H1 (cell line): ENCODE results near the gene MAGI2. TPM values are rescaled to one million over a fixed set of nuclear protein-coding genes. Genes with fewer than 3 reads are reported as not detected.

Experiments
- FOSL1 ChIP-seq: IDR thresholded peaks from 2 replicates; pipeline ENCODE4 v1.6.1; 2011; ENCODE audit warnings: mild to moderate bottlenecking, low read depth, low read length, moderate library complexity; ENCODE audit not compliant: insufficient read depth
- KDM5A ChIP-seq: fragments of 200-600 bp; IDR thresholded peaks from 2 replicates; pipeline ENCODE4 v1.7.1; 2012; ENCODE audit warnings: mild to moderate bottlenecking, low read length, inconsistent platforms, mixed read lengths
- SIN3A ChIP-seq, 2 experiments: IDR thresholded peaks in 1 of 2; conservative IDR thresholded peaks in 1 of 2; 2 replicates each; pipeline ENCODE4 v1.6.1; 2011 to 2012; ENCODE audit warnings: low read length in 2 of 2, improper control_type of control experiment in 1 of 2, low read depth in 1 of 2, mild to moderate bottlenecking in 1 of 2
- SRF ChIP-seq: IDR thresholded peaks from 2 replicates; pipeline ENCODE4 v1.6.1; 2011; ENCODE audit warnings: mild to moderate bottlenecking, low read depth, low read length, moderate library complexity
- polyA plus RNA-seq, 7 experiments: library from polyadenylated mRNA; depleted of rRNA in 3 of 7; stranded (reverse) in 5 of 7; unstranded in 2 of 7; fragments of >200 nt in 5 of 7; fragments of 200-250 nt in 2 of 7; gene quantifications; 1 replicate in 5 of 7; 2 replicates in 1 of 7; 4 replicates in 1 of 7; pipeline versions ENCODE4 v1.2.1 to v1.2.3, GENCODE V29; 2011 to 2013; ENCODE audit warnings: missing spikeins in 2 of 7, mixed read lengths in 2 of 7
- total RNA-seq: library from RNA; stranded (reverse); fragmentation: NEBNext Ultra II Directional; extraction: Animal tissue kit (Norgen Biotek cat#: 25700); gene quantifications from 2 replicates; pipeline ENCODE4 v1.2.1, GENCODE V29; 2021
- TF ChIP-seq, protein P1 (sequence below): IDR thresholded peaks from 2 replicates; pipeline ENCODE4 v1.6.1; 2012; ENCODE audit warnings: inconsistent platforms
- TF ChIP-seq, protein P2 (sequence below): IDR thresholded peaks from 2 replicates; pipeline ENCODE4 v1.6.1; 2012; ENCODE audit warnings: low read length, inconsistent platforms

MAGI2 gene
- total and polyA plus RNA-seq, 2 of the 8 experiments (the other 6 are each of a cell fraction or from before 2014, with no cell fraction given) = 6.0 to 27.3 TPM

DNA sequence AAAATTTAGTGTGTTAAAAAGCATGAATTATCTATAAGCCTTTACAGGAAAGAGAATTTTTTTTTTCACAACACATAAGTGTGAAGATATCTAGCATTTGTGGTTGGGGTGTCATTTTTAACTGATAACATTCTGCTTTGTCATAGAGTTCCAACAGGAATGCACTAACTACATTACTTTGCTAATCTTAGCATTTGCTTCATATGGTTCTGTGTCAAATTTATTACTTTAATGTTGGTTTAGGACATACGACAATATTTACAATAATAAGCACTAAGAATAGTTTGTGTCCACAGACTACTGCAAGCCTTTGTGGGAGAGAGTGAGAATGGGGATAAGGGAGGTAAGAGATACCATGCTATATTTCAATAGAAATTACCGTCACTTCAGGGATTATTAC is 40.6 kb upstream of the MAGI2 start (continued):
- TF ChIP-seq SIN3A (conservative IDR thresholded peaks at IDR 0.05 in 1 of 2, IDR thresholded peaks at IDR 0.05 in 1 of 2; ENCODE audit: low read depth in 1 of 2, low read length in 2 of 2) (no peak), SRF (no peak), KDM5A (no peak), FOSL1 (no peak)
- TF ChIP-seq, protein P1, sequence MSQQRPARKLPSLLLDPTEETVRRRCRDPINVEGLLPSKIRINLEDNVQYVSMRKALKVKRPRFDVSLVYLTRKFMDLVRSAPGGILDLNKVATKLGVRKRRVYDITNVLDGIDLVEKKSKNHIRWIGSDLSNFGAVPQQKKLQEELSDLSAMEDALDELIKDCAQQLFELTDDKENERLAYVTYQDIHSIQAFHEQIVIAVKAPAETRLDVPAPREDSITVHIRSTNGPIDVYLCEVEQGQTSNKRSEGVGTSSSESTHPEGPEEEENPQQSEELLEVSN = no peak
- TF ChIP-seq, protein P2, sequence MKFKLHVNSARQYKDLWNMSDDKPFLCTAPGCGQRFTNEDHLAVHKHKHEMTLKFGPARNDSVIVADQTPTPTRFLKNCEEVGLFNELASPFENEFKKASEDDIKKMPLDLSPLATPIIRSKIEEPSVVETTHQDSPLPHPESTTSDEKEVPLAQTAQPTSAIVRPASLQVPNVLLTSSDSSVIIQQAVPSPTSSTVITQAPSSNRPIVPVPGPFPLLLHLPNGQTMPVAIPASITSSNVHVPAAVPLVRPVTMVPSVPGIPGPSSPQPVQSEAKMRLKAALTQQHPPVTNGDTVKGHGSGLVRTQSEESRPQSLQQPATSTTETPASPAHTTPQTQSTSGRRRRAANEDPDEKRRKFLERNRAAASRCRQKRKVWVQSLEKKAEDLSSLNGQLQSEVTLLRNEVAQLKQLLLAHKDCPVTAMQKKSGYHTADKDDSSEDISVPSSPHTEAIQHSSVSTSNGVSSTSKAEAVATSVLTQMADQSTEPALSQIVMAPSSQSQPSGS = no peak
- TF ChIP-seq, all 59 proteins: peak for 0
